ENCODE data around the gene TIMM22.

- TF ChIP-seq POLR2A (IDR thresholded peaks at IDR 0.05; ENCODE audit: insufficient read depth in 1 of 2, low read depth in 2 of 2, low read length in 2 of 2) = no peak
- TF ChIP-seq CBFB (CRISPR knock-in tag; IDR thresholded peaks at IDR 0.05) = no peak
- TF ChIP-seq PBX3 (CRISPR knock-in tag; IDR thresholded peaks at IDR 0.05; ENCODE audit: borderline replicate concordance) = no peak
- TF ChIP-seq SP4 (CRISPR knock-in tag; IDR thresholded peaks at IDR 0.05) = no peak
- no peak for TF ChIP-seq MAFG (CRISPR knock-in tag; IDR thresholded peaks at IDR 0.05)
Measured at GRCh38 chr17:962670-963069, 34.3 kb upstream of the TIMM22 start.
